IgD-negative memory B cell (primary cell): ENCODE data around the gene SSTR4. TPM values are rescaled to one million over a fixed set of nuclear protein-coding genes. Genes with fewer than 3 reads are reported as not detected.

Experiments used
- H3K27ac Mint-ChIP-seq, 3 donors: one replicate each; pipeline ENCODE4 v1.8.0; 2020 to 2022; ENCODE audit warnings: mild to moderate bottlenecking in 3 of 3, mixed read lengths in 3 of 3, moderate library complexity in 1 of 3
- H3K27me3 Mint-ChIP-seq: one replicate; pipeline ENCODE4 v1.8.0; 2021; ENCODE audit warnings: mixed read lengths
- H3K36me3 Mint-ChIP-seq: one replicate; pipeline ENCODE4 v1.8.0; 2020; ENCODE audit warnings: mild to moderate bottlenecking, mixed read lengths
- H3K4me1 Mint-ChIP-seq, 3 donors: one replicate each; pipeline ENCODE4 v1.8.0; 2020 to 2022; ENCODE audit warnings: mixed read lengths in 3 of 3, mild to moderate bottlenecking in 1 of 3
- H3K4me3 Mint-ChIP-seq, 4 donors: one replicate each; pipeline ENCODE4 v1.8.0; 2020 to 2022; ENCODE audit warnings: mild to moderate bottlenecking in 4 of 4, mixed read lengths in 4 of 4, moderate library complexity in 3 of 4
- H3K9me3 Mint-ChIP-seq, 3 donors: one replicate each; pipeline ENCODE4 v1.8.0; 2020 to 2021; ENCODE audit warnings: mixed read lengths in 3 of 3, mild to moderate bottlenecking in 1 of 3
- polyA plus RNA-seq: library from polyadenylated mRNA; unstranded; fragments of 300-500 nt; fragmentation: Illumina TruSeq; gene quantifications from one replicate; pipeline ENCODE4 v1.2.3, GENCODE V29; 2021

The SSTR4 gene
- polyA plus RNA-seq, 1 donor from 2014 or later = not detected

- Mint-ChIP-seq H3K27ac (no peak overlapping the region), H3K9me3 (no peaks in the 10 kb centered on the region), H3K27me3 (peaks cover 4% of the 10 kb centered on the region)
Measured at GRCh38 chr20:23027721-23028120, 7.4 kb upstream of the SSTR4 start.

GRCh38 chr20:23028392-23028791 is 6.7 kb upstream of the SSTR4 start:
- Mint-ChIP-seq H3K27me3 (peaks cover 7% of the 10 kb centered on the region), H3K4me3 (no peak overlapping the region), H3K36me3 (no peaks in the 10 kb centered on the region), H3K4me1 (peaks cover 0 to 2% (median 0%) of the 10 kb centered on the region in 3 donors), H3K27ac (no peak overlapping the region), H3K9me3 (no peaks in the 10 kb centered on the region)

More at GRCh38 chr20:23027721-23028120, 7.4 kb upstream of the SSTR4 start:
- Mint-ChIP-seq H3K4me3 (no peak overlapping the region), H3K36me3 (peaks cover 1% of the 10 kb centered on the region), H3K4me1 (peaks cover 0 to 2% (median 0%) of the 10 kb centered on the region in 3 donors)

GRCh38 chr20:23029324-23029723 is 5.8 kb upstream of the SSTR4 start:
- Mint-ChIP-seq H3K4me1 (peaks cover 0 to 2% (median 0%) of the 10 kb centered on the region in 3 donors), H3K4me3 (no peak overlapping the region), H3K27me3 (peaks cover 7% of the 10 kb centered on the region), H3K36me3 (no peaks in the 10 kb centered on the region), H3K27ac (no peak overlapping the region), H3K9me3 (no peaks in the 10 kb centered on the region)

GRCh38 chr20:23031346-23031745 is 3.8 kb upstream of the SSTR4 start:
- no peak overlapping the region for H3K4me3 Mint-ChIP-seq

GRCh38 chr20:23032056-23032749 is 2.9 kb upstream of the SSTR4 start:
- peaks cover 1% of the 10 kb centered on the region for H3K36me3 Mint-ChIP-seq
- H3K9me3 Mint-ChIP-seq = peaks cover 0 to 3% (median 0%) of the 10 kb centered on the region in 3 donors
- H3K27ac Mint-ChIP-seq = no peak overlapping the region
- no peak overlapping the region for H3K4me3 Mint-ChIP-seq
- peaks cover 7% of the 10 kb centered on the region for H3K27me3 Mint-ChIP-seq
- H3K4me1 Mint-ChIP-seq = peaks cover 0 to 2% (median 0%) of the 10 kb centered on the region in 3 donors

More at GRCh38 chr20:23031346-23031745, 3.8 kb upstream of the SSTR4 start:
- Mint-ChIP-seq H3K4me1 (peaks cover 0 to 2% (median 0%) of the 10 kb centered on the region in 3 donors), H3K9me3 (no peaks in the 10 kb centered on the region), H3K27me3 (peaks cover 7% of the 10 kb centered on the region), H3K27ac (no peak overlapping the region), H3K36me3 (no peaks in the 10 kb centered on the region)

GRCh38 chr20:23032750-23033078 is 2.4 kb upstream of the SSTR4 start:
- Mint-ChIP-seq H3K27me3 (peaks cover 9% of the 10 kb centered on the region), H3K4me3 (no peak overlapping the region), H3K36me3 (peaks cover 1% of the 10 kb centered on the region), H3K4me1 (peaks cover 0 to 2% (median 0%) of the 10 kb centered on the region in 3 donors), H3K27ac (no peak overlapping the region), H3K9me3 (peaks cover 0 to 3% (median 0%) of the 10 kb centered on the region in 3 donors)

- Mint-ChIP-seq H3K9me3 (peaks cover 0 to 3% (median 0%) of the 10 kb centered on the region in 3 donors), H3K27me3 (peaks cover 11% of the 10 kb centered on the region), H3K4me3 (no peak overlapping the region), H3K36me3 (peaks cover 1% of the 10 kb centered on the region), H3K27ac (no peak overlapping the region), H3K4me1 (peaks cover 0 to 2% (median 0%) of the 10 kb centered on the region in 3 donors)
Measured at GRCh38 chr20:23033918-23034317, 1.2 kb upstream of the SSTR4 start.

- peaks cover 0 to 3% (median 0%) of the 10 kb centered on the region in 3 donors for H3K9me3 Mint-ChIP-seq
- no peak overlapping the region for H3K27ac Mint-ChIP-seq
- no peak overlapping the region for H3K4me3 Mint-ChIP-seq
- no peaks in the 10 kb centered on the region for H3K4me1 Mint-ChIP-seq
- peaks cover 1% of the 10 kb centered on the region for H3K36me3 Mint-ChIP-seq
- H3K27me3 Mint-ChIP-seq = peaks cover 12% of the 10 kb centered on the region
Measured at GRCh38 chr20:23035731-23036130, 619 bp downstream of the SSTR4 start.

- H3K4me3 Mint-ChIP-seq = no peak overlapping the region
- peaks cover 0 to 3% (median 0%) of the 10 kb centered on the region in 3 donors for H3K9me3 Mint-ChIP-seq
- H3K36me3 Mint-ChIP-seq = peaks cover 1% of the 10 kb centered on the region
- no peak overlapping the region for H3K27ac Mint-ChIP-seq
- H3K27me3 Mint-ChIP-seq = peaks cover 12% of the 10 kb centered on the region
- H3K4me1 Mint-ChIP-seq = no peaks in the 10 kb centered on the region
Measured at GRCh38 chr20:23036371-23036770, 1.3 kb downstream of the SSTR4 start.

GRCh38 chr20:23037017-23037481 is 1.9 kb downstream of the SSTR4 start:
- peaks cover 12% of the 10 kb centered on the region for H3K27me3 Mint-ChIP-seq
- H3K36me3 Mint-ChIP-seq = peaks cover 1% of the 10 kb centered on the region
- H3K4me1 Mint-ChIP-seq = no peaks in the 10 kb centered on the region
- no peak overlapping the region for H3K27ac Mint-ChIP-seq
- peaks cover 0 to 3% (median 0%) of the 10 kb centered on the region in 3 donors for H3K9me3 Mint-ChIP-seq
- H3K4me3 Mint-ChIP-seq = no peak overlapping the region

GRCh38 chr20:23039136-23039875 is 4.2 kb downstream of the SSTR4 start:
- Mint-ChIP-seq H3K27me3 (peaks cover 7% of the 10 kb centered on the region), H3K4me1 (no peaks in the 10 kb centered on the region), H3K4me3 (no peak overlapping the region), H3K36me3 (peaks cover 1% of the 10 kb centered on the region), H3K9me3 (peaks cover 0 to 3% (median 0%) of the 10 kb centered on the region in 3 donors), H3K27ac (peak overlapping the region in 1 of 3 donors; percentile 78)

GRCh38 chr20:23039885-23040508 is 4.9 kb downstream of the SSTR4 start:
- Mint-ChIP-seq H3K27ac (no peak overlapping the region), H3K9me3 (peaks cover 0 to 3% (median 0%) of the 10 kb centered on the region in 3 donors), H3K36me3 (peaks cover 1% of the 10 kb centered on the region), H3K4me1 (no peaks in the 10 kb centered on the region), H3K27me3 (peaks cover 7% of the 10 kb centered on the region), H3K4me3 (no peak overlapping the region)

- no peak overlapping the region for H3K4me3 Mint-ChIP-seq
- H3K9me3 Mint-ChIP-seq = peaks cover 0 to 2% (median 0%) of the 10 kb centered on the region in 3 donors
- peaks cover 0 to 4% (median 0%) of the 10 kb centered on the region in 3 donors for H3K4me1 Mint-ChIP-seq
- H3K27ac Mint-ChIP-seq = no peak overlapping the region
- no peaks in the 10 kb centered on the region for H3K36me3 Mint-ChIP-seq
- H3K27me3 Mint-ChIP-seq = peaks cover 13% of the 10 kb centered on the region
Measured at GRCh38 chr20:23042270-23042669, 7.2 kb downstream of the SSTR4 start.

- H3K9me3 Mint-ChIP-seq = peaks cover 0 to 2% (median 0%) of the 10 kb centered on the region in 3 donors
- peaks cover 0 to 4% (median 0%) of the 10 kb centered on the region in 3 donors for H3K4me1 Mint-ChIP-seq
- H3K4me3 Mint-ChIP-seq = no peak overlapping the region
- H3K36me3 Mint-ChIP-seq = no peaks in the 10 kb centered on the region
- H3K27ac Mint-ChIP-seq = no peak overlapping the region
- peaks cover 14% of the 10 kb centered on the region for H3K27me3 Mint-ChIP-seq
Measured at GRCh38 chr20:23043376-23043775, 8.3 kb downstream of the SSTR4 start.

- peaks cover 0 to 2% (median 0%) of the 10 kb centered on the region in 3 donors for H3K9me3 Mint-ChIP-seq
- H3K27ac Mint-ChIP-seq = no peak overlapping the region
- no peak overlapping the region for H3K4me3 Mint-ChIP-seq
- no peaks in the 10 kb centered on the region for H3K36me3 Mint-ChIP-seq
- peaks cover 0 to 4% (median 0%) of the 10 kb centered on the region in 3 donors for H3K4me1 Mint-ChIP-seq
- peaks cover 24% of the 10 kb centered on the region for H3K27me3 Mint-ChIP-seq
Measured at GRCh38 chr20:23046431-23046830, 11.3 kb downstream of the SSTR4 start.
